Muscle of back (tissue), 11 donors: ENCODE measurements around the gene FZD2. TPM values are rescaled to one million over a fixed set of nuclear protein-coding genes. Genes with fewer than 3 reads are reported as not detected.
A peak's percentile ranks its signal among the peaks of the same experiment; 100 is the strongest.

Experiments used
- DNase-seq, 3 donors: peaks; one replicate each; pipeline versions ENCODE4 v3.0.0 to v3.0.0-alpha.2; 2013
- polyA plus RNA-seq, 10 donors: library from polyadenylated mRNA; unstranded; fragments of 120-200 nt; gene quantifications; one replicate each; pipeline ENCODE4 v1.2.1, GENCODE V29; 2013; ENCODE audit not compliant: insufficient read length in 10 of 10

Gene FZD2
- polyA plus RNA-seq, 10 donors = 11.6 to 27.2 (median 15.9) TPM

DNA sequence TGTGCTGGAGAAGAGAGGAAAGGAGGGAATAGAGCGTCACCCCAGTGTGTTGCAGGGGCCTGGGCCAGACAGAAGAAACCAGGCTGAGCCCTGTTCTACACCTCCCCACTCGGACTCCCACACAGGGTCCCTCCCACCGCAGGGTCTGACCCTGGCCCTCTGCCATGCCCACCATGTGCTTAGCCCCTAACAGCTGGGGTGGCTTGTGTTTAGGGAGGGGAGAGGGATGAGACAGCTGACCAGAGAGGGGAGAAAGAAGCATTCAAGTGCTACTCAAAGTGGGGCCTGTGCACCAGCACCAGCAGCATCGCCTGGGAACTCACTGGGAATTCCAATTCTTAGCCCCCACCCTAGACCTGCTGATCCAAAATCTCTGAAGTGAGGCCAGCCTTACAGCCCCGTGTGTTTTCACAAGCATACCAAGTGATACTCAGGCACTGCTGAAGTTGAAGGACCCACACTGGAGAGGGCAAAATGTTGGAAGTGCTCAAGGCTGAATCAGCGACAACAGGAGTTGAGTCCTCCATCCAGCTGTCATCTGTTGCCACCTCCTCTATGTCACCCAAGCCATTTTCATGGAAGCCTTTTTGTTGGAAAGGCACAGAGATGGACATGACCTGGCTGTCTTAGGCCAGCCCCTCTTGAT lies 47.0 kb downstream of the FZD2 start:
- DNase-seq = peak in 1 of 3 donors; percentile 38

DNA sequence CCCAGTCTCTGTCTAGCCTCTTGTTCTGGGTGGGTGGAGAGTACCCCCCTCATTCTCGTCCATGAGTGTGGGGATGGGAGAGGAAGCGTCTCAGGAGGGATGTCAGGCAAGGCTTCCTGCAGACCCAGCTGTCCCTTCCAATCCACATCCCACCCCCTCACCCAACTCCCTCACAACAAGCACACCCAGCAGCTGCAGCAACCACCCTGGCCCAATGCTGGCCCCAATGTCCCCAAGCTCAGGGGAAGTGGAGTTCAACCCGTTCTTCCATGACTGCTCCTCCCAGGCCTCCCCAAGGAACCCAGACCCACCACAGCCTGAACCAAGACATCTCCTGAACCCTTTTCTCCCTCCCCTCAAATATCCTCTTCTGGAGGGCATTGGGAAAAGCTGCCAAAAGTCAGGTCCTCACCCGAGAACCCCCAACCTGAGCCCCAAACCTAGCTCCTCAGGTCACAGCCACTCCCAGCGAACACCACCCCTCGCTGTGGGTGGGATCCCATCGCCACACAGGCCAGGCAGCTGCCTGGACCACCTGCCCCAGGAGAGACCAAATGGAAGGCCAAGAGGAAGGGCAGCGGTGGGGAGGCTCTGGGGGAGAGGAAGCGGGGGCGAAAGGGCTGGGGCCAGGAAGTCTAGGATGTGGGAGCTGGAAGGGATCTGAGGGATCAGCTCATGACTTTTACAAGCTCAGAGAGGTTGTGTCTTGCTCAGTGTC lies 47.6 kb downstream of the FZD2 start:
- DNase-seq = peak in 2 of 3 donors; percentile 52 to 84

DNA sequence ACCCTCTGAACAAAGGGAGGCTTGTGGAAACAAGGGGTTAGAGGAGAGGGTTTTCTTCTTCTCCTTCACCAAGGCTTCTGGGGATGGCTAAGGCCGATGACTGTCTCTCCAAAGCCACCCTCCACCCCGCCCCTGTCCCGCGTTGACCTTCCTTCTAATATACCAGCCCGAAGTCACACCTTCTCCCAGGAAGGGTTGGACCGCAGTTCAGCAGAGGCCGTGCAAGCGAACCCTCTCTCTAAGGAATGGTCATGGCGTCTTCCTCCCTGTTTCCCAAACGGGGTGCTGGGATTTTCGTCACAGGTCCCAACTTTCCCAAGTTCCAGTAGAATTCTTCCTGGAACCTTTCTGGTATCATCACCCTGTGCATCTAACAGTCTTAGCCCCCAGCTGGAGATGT lies 49.4 kb downstream of the FZD2 start:
- DNase-seq = no peak

DNA sequence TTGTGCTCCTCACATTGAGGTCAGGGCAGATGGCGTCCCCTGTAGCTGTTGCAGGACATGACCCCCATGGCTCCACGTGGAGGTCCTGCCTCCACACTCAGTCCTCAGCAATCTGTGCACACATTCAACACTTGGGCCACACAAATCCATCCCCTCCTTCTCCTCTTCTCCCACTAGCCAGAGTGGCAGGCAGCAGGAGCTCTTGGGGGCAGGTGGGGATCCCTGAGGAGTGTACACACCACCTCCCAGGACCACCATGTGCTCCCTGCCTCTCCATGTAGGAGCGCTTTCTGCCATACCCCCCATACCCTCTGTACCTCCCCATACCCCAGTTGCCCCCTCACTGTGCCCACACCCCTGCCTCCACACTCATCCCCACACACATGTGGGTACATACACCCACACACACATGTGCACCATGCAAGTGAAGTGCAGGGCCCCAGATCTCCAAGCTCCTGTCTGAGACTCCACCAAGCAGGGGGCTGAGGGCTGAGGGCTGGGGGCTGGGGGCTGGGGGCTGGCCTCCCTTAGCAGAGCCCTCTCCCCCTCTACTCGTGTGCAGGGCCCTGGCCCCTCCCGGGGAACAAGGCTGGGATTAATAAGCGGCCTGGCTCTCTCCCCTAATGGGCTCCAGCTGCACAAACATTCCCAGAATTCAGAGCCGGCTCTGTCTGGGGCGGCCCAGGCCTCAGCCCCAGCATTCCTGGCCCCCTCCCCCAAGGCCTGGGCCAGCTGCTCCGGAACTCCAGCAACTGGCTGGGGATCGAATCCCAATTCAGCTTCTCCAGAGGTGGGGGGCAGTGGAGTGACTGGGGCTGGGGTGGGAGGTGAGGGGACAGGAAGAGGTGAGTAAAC lies 50.8 kb downstream of the FZD2 start:
- DNase-seq = peak; percentile 79 to 88 (median 82)

DNA sequence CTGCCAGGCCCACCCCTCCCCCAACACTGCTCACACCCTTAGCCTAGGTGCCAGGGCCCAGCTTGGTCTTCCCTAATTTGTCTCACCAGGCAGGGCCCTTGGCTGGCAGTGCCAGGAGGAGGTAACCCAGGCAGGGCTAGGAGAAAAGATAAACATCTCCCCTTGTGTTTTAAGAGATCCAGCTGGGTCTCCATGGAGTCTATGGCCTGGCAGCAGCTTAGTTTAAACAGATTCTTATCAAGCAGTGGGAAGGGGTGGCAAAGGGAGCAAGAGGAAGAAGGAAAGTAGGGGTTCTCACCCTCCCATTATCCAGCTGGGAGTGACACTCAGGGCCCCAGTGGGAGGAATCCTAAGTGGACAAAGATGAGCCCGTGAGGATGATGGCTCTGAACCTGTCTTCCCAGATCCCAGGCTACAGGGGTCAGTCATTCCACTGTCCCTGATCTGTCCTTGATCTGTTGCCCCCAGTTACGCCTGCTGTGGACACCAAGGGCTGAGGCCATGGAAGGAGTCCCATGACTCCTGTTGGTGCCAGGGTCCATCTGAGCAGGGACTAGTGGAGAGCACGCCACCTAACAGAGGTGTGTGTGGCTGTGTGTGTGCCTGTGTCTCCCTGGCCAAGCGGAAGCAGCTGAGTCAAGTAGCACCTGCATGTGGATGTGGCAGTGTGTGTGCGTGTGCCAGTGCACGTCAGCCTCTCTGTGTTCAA lies 51.6 kb downstream of the FZD2 start:
- DNase-seq = no peak

DNA sequence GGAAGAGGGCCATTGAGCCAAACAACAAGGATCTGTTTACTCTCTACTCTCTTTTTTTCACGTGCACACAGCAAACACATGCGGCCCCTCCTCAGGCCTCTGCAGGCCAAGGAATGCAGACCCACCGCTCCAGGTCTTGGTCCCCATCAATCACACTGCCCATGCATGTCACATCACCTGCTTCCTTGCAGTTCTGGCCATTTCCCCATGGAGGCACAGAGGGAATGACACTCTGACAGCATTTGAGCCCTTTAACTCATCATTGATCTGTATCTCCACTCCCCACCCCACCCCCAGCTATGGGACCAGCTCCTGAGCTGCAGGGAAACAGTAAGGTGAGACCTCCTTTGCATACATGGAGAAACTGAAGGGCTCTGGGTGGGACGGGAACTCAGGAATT lies 53.0 kb downstream of the FZD2 start:
- no peak for DNase-seq

Other genes starting within 250 kb of the FZD2 start
- 10 to 100 TPM in 1 of 10 donors, 1 to 10 TPM in 9; 1.2 to 11.0 (median 2.0) TPM for gene RUNDC3A, start 248.9 kb upstream of the FZD2 start, polyA plus RNA-seq
- gene SLC25A39, start 232.7 kb upstream of the FZD2 start, polyA plus RNA-seq = 100 to 1,000 TPM in 1 of 10 donors, 10 to 100 TPM in 9; 41.1 to 125 (median 66.1) TPM
- 100 to 1,000 TPM; 146 to 229 (median 186) TPM for gene GRN, start 212.2 kb upstream of the FZD2 start, polyA plus RNA-seq
- gene FAM171A2, start 193.6 kb upstream of the FZD2 start, polyA plus RNA-seq = 10 to 100 TPM; 44.1 to 84.8 (median 64.4) TPM
- 1 to 10 TPM; 1.3 to 3.9 (median 2.0) TPM for gene ITGA2B, start 167.8 kb upstream of the FZD2 start, polyA plus RNA-seq
- gene GPATCH8, start 54.1 kb upstream of the FZD2 start, polyA plus RNA-seq = 10 to 100 TPM; 21.1 to 36.9 (median 27.0) TPM
- gene MEIOC, start 99.0 kb downstream of the FZD2 start, polyA plus RNA-seq = 1 to 10 TPM in 8 of 10 donors, under 1 TPM in 2; 0.64 to 2.0 (median 1.2) TPM
- gene CCDC43, start 132.3 kb downstream of the FZD2 start, polyA plus RNA-seq = 10 to 100 TPM; 24.0 to 35.9 (median 31.0) TPM
- 1 to 10 TPM; 4.4 to 9.2 (median 7.4) TPM for gene DBF4B, start 151.2 kb downstream of the FZD2 start, polyA plus RNA-seq
- gene ADAM11, start 201.5 kb downstream of the FZD2 start, polyA plus RNA-seq = 1 to 10 TPM; 1.4 to 3.6 (median 1.7) TPM